Peyer's patch (tissue), 4 donors: ENCODE results near the gene BICDL2.

Experiments
- POLR2A ChIP-seq, 2 donors: fragments of 450-650 bp; IDR thresholded peaks; one replicate each; pipeline ENCODE4 v1.5.1; 2017; ENCODE audit warnings: antibody characterized with exemption in 2 of 2, mild to moderate bottlenecking in 2 of 2, moderate library complexity in 2 of 2
- TF ChIP-seq, protein P1 (sequence below), 6 experiments: fragments of 450-650 bp in 4 of 6; fragments of 200-600 bp in 2 of 6; sonication (generic) in 1 of 6; IDR thresholded peaks; one replicate each; pipeline ENCODE4 v1.5.1; 2017 to 2019; ENCODE audit warnings: antibody characterized with exemption in 6 of 6, mild to moderate bottlenecking in 3 of 6, moderate library complexity in 1 of 6

DNA sequence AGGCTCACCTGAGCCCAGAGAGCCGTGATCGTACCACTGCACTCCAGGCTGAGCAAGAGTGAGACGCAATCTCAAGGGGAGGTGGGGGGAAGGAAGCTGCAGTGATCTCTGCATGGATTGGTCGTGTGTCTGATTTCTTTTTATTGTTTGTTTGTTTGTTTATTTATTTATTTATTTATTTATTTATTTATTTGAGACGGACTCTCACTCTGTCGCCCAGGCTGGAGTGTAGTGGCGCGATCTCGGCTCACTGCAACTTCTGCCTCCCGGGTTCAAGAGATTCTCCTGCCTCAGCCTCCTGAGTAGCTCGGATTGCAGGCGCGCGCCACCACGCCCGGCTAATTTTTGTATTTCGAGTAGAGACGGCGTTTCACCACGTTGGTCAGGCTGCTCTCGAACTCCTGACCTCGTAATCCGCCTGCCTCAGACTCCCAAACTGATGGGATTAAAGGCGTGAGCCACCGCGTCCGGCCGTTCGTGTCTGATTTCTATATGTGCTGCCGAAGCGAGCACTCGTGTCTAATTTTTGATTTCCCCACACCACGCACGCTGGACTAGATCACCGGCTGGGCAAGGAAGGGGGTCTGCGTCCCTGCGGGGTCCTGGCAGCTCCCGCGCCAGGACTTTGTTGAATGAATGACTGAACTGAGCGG, 17.0 kb downstream of the BICDL2 start:
- TF ChIP-seq, protein P1, sequence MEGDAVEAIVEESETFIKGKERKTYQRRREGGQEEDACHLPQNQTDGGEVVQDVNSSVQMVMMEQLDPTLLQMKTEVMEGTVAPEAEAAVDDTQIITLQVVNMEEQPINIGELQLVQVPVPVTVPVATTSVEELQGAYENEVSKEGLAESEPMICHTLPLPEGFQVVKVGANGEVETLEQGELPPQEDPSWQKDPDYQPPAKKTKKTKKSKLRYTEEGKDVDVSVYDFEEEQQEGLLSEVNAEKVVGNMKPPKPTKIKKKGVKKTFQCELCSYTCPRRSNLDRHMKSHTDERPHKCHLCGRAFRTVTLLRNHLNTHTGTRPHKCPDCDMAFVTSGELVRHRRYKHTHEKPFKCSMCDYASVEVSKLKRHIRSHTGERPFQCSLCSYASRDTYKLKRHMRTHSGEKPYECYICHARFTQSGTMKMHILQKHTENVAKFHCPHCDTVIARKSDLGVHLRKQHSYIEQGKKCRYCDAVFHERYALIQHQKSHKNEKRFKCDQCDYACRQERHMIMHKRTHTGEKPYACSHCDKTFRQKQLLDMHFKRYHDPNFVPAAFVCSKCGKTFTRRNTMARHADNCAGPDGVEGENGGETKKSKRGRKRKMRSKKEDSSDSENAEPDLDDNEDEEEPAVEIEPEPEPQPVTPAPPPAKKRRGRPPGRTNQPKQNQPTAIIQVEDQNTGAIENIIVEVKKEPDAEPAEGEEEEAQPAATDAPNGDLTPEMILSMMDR (IDR thresholded peaks at IDR 0.05), result no peak
- no peak for TF ChIP-seq POLR2A (IDR thresholded peaks at IDR 0.05)
